ENCODE results near the gene PTRH1. TPM values are rescaled to one million over a fixed set of nuclear protein-coding genes. Genes with fewer than 3 reads are reported as not detected.

Gene PTRH1
- total and polyA plus RNA-seq, 2 of the 13 experiments (the other 11 are each of a cell fraction or from before 2014, with no cell fraction given): 4.0 to 10.4 TPM

- TF ChIP-seq, protein P1, sequence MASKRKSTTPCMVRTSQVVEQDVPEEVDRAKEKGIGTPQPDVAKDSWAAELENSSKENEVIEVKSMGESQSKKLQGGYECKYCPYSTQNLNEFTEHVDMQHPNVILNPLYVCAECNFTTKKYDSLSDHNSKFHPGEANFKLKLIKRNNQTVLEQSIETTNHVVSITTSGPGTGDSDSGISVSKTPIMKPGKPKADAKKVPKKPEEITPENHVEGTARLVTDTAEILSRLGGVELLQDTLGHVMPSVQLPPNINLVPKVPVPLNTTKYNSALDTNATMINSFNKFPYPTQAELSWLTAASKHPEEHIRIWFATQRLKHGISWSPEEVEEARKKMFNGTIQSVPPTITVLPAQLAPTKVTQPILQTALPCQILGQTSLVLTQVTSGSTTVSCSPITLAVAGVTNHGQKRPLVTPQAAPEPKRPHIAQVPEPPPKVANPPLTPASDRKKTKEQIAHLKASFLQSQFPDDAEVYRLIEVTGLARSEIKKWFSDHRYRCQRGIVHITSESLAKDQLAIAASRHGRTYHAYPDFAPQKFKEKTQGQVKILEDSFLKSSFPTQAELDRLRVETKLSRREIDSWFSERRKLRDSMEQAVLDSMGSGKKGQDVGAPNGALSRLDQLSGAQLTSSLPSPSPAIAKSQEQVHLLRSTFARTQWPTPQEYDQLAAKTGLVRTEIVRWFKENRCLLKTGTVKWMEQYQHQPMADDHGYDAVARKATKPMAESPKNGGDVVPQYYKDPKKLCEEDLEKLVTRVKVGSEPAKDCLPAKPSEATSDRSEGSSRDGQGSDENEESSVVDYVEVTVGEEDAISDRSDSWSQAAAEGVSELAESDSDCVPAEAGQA (IDR thresholded peaks at IDR 0.05; ENCODE audit: low read depth): no peak
- TF ChIP-seq, protein P1 (CRISPR knock-in tag; IDR thresholded peaks at IDR 0.05; ENCODE audit: borderline replicate concordance): no peak
- TF ChIP-seq, protein P2, sequence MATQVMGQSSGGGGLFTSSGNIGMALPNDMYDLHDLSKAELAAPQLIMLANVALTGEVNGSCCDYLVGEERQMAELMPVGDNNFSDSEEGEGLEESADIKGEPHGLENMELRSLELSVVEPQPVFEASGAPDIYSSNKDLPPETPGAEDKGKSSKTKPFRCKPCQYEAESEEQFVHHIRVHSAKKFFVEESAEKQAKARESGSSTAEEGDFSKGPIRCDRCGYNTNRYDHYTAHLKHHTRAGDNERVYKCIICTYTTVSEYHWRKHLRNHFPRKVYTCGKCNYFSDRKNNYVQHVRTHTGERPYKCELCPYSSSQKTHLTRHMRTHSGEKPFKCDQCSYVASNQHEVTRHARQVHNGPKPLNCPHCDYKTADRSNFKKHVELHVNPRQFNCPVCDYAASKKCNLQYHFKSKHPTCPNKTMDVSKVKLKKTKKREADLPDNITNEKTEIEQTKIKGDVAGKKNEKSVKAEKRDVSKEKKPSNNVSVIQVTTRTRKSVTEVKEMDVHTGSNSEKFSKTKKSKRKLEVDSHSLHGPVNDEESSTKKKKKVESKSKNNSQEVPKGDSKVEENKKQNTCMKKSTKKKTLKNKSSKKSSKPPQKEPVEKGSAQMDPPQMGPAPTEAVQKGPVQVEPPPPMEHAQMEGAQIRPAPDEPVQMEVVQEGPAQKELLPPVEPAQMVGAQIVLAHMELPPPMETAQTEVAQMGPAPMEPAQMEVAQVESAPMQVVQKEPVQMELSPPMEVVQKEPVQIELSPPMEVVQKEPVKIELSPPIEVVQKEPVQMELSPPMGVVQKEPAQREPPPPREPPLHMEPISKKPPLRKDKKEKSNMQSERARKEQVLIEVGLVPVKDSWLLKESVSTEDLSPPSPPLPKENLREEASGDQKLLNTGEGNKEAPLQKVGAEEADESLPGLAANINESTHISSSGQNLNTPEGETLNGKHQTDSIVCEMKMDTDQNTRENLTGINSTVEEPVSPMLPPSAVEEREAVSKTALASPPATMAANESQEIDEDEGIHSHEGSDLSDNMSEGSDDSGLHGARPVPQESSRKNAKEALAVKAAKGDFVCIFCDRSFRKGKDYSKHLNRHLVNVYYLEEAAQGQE (IDR thresholded peaks at IDR 0.05; ENCODE audit: borderline replicate concordance in 1 of 2, low read depth in 1 of 2, low read length in 2 of 2): no peak
- peak; percentile 66 for TF ChIP-seq SALL1 (CRISPR knock-in tag; IDR thresholded peaks at IDR 0.05)
- TF ChIP-seq, protein P3, sequence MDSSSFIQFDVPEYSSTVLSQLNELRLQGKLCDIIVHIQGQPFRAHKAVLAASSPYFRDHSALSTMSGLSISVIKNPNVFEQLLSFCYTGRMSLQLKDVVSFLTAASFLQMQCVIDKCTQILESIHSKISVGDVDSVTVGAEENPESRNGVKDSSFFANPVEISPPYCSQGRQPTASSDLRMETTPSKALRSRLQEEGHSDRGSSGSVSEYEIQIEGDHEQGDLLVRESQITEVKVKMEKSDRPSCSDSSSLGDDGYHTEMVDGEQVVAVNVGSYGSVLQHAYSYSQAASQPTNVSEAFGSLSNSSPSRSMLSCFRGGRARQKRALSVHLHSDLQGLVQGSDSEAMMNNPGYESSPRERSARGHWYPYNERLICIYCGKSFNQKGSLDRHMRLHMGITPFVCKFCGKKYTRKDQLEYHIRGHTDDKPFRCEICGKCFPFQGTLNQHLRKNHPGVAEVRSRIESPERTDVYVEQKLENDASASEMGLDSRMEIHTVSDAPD (CRISPR knock-in tag; IDR thresholded peaks at IDR 0.05): no peak
These were observed 50.6 kb downstream of the PTRH1 start (continued) for GRCh38 chr9:127664678-127665507.
